Occipital lobe (tissue), 2 donors: ENCODE data around the gene PAX8. TPM values are rescaled to one million over a fixed set of nuclear protein-coding genes. Genes with fewer than 3 reads are reported as not detected.

ENCODE experiments used
- DNase-seq: peaks from one replicate; lab custom pipeline; 2025; lab: John Stamatoyannopoulos, UW
- total RNA-seq: library from RNA; depleted of rRNA; stranded (reverse); fragments of >200 nt; gene quantifications from one replicate; pipeline ENCODE4 v1.2.3, GENCODE V29; 2014

Gene PAX8
- total RNA-seq, 1 donor from 2014 or later = not detected

DNA sequence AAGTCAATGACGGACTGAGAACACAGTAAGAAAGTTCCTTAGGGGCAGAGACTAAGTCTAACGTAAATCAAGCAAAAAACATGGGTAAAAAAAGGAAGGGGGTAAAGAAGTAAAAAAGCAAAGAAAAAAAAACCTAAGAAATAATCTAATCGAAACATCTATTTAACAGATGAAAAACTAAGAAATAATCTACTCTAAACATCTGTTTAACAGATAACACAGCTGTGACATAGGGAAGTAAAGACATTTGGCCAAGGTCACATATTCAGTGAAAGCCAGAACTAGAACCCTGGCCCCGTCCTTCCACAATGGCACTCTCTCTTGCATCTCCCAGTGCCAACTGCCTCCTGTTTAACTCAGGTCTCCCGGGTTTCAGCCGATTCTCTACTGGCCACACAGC, 56.9 kb downstream of the PAX8 start:
- DNase-seq = no peak

GRCh38 chr2:113220970-113221708, 57.6 kb downstream of the PAX8 start:
- DNase-seq = no peak

DNA sequence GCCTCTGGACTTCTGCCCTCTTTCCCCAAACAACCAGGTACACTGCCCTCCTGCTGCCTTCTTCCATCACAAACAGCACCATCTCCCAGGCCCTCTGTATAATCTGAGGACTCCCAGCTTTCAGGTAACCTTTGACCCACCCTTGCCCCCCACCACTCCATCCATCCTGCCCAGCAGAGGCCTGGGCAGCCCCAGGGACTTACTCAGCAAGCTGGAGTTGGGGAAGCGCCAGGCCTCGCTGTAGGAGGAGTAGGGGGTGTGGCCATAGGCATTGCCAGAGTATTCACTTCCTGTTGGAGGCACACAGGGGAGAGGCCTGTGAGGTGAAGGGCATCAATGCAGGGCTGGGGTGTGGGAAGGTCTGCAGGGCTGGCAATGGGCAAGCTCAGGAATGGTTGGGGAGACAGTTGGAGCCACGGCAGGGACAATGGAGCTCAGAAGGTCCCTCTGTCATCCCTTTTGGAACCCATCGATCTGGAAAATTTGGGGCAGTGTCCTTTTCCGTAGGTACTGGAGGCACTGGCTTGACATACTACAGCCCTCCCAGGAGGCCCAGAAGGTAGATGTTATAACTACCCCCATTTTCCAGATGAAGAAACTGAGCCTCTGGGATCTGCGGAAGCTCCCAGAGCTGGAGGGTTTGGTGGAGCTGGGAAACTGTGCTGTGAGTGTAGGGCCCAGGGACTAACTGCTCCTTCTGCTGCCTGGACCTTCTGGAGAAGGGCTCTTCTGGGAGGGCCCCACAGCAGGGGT, 58.7 kb downstream of the PAX8 start:
- DNase-seq = no peak

DNA sequence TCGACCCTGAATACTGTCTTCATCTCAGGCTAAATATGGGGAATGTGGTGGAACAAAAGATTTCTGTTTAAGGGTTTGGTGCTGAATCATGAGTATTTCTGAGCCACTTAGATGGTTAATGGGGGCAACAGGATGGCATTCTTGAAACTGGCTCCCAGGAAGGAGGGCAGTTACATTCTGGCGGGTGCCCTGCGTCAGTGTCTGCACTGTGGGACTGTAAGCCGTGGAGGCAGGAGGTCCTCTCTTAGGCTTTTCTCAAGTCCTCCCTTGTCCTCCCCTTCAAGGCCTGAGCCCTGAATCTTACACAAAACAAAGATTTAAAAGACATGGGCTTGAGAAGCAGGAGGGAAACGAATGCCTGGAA, 59.2 kb downstream of the PAX8 start:
- DNase-seq = no peak

GRCh38 chr2:113219092-113219441, 59.7 kb downstream of the PAX8 start:
- DNase-seq = no peak

- DNase-seq = no peak
These were observed 60.2 kb downstream of the PAX8 start for GRCh38 chr2:113218283-113219091.

DNA sequence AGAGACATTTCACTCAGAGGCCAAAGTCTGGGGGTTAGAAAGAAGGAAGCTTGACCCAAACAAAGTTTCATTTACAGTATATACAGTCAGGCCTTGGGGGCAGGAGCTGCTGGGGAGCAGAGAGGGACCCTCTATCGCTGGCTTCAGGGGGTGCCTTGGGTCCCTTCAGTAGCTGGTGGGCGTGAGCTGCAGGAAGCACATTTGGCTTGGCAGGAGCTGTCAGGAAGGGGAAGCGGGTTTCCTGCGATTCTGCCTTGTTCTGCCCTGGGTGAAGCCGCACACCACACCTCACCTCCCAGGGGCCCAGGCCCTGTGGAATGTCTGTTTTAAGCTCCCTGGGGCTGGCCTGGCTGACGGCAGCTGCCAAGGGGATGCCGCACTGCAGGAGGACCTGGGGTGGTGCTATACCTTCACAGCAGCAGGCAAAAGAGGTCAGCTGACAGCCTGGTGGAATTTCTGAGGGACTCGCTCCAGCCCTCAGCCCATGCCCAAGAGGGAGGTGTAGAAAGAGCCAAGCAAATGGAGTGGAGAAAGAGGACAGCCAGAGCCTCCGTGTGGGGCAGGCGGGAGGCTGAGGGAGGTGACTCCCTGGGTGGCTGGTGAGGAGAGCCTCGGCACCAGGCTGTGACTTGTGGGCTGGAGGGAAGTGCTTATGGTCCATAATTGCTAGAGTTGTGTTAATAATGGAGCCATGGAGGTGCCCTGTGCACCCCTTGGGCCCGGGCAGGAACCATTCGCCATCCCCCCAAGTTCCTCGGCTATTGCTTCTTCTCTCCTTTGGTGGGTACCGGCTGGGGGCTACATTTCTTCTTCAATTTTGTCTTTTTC, 61.1 kb downstream of the PAX8 start:
- no peak for DNase-seq

DNA sequence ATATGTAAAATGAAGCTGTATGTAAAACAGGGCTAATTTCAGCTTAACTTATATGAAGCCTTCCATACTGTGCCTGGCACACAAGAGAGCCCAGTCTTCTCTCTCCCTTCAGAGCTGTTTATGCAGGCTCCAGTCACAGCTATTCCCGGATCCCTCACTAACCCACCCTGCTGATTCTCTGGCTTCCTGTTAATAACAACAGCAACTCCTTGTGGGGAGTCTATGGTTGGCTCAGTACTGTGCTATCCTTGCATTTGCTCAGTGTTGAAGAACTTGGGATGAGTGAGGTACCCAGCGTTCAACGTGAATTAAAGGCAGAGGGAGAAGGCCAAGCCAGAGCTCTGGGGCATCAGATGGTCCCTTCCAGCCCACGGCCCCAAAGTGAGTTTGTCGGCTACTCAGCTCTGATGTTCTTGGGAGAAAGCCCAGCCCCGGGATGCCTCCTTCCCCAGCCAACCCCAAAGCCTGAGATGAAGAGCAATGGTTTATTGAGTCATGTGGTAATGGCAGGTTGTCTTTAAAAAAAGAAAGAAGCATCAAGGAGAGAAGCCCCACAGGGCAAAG, 61.7 kb downstream of the PAX8 start:
- DNase-seq = no peak

- DNase-seq = no peak
These were observed 62.4 kb downstream of the PAX8 start for GRCh38 chr2:113216321-113216720.

DNA sequence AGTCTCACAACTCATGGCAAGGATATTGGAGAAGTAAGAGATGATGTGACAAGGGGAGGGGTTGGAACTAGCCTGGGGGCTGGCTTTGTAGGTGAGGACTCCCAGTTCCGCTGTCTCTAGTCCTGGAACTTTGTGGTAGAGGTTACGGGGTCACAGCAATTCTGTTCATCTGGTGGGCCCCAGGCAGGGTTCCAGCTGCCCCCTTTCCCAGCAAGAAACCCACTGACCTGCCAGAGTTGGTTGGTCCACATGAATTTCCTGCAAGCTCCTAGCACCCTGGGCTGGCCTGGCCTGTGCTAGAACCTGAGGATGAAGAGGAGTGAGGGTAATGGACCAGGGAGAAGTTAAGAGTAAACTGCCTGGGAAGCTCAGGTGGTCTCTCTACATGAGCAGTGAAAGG, 63.7 kb downstream of the PAX8 start:
- no peak for DNase-seq

DNA sequence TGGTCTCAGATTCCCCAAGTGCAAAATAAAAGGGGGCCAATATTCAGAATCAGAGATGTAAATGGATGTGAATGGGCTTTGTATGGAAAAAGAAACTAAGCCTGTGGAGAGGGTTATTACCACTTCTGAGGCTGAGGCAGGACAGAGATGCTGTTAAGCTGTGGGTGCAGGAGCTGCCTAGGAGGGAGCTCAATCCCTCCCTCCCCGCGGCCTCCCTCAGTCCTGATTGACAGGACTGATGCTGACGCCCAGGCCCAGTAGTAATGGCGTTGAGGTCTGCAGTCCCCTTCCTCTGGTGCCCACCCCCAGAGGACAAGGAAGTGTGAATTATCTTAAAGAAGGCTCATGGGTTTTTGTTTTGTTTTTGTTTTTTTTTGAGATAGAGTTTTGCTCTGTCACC, 64.6 kb downstream of the PAX8 start:
- DNase-seq = no peak

- no peak for DNase-seq
These were observed 65.4 kb downstream of the PAX8 start for GRCh38 chr2:113213061-113213930.

- DNase-seq = no peak
These were observed 66.3 kb downstream of the PAX8 start for GRCh38 chr2:113212245-113213060.

DNA sequence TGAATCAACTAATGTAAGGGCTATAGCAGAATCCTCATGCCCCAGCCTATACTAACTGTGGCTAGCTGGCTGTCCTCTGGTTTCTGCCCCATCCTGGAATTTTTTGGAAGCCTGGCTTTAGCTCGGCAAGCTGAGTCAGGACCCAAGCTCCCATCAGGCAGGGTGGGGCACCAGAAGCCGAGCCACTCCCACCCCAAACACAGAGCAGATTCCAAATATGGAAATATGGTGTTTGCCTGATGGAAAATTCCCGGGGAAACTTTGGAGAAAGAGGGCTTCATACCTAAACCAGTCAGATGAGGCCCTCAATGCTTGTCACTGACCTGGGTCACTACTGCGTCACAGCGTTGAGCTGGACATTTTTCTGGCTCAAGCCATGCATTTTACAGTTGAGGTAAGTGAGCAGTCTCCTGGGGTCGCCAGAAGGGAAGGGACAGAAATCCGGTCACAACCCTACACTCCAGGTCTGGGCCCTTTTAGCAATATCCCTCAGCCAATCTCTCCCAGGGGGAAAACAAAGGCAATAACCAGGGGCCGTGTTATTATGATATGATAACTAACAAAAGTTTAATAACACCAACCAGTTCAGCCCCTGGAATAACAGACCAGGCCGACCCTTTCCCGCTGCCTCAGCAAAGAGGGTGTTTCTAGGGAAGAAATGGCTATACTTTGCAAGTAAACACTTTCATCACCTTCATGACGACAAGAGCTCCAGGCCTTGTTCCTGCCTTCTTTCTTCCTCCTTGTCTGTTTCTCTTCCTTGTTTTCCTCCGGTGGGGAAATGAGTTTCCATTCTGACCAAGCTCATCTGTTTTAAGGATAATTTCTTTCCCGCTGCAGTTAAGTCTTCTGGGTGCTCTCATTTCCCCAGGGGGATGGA, 67.3 kb downstream of the PAX8 start:
- DNase-seq = no peak

- no peak for DNase-seq
These were observed 69.0 kb downstream of the PAX8 start for GRCh38 chr2:113209646-113210171.

DNA sequence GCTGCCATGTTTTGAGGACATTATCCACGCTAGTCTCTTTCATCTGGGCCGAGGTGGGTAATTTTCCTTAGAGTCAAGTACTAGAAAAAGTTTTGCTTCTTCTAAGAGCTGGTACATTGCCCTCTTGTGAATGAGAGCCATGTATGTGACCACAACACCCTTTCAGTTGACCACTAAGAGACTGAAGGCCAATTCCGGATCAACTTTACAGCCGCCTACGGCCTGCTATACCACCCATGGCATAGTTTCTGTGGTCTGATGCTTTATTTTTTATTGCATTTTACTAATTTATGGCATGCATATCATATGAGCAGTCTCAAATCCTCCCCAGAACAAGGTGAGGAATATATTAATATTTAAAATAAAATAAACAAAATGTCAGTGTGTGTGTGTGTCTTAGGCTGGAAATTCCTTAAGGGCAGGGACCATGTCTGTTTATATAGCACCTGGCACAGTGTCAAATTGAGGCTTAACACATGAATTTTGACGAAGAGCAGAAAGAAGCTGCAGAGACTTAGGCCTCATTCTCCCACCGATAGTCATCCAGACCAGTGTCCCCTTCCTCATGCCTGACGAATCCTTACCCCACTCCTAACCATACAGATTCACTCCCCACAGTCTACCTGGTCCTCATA, 69.6 kb downstream of the PAX8 start:
- no peak for DNase-seq

GRCh38 chr2:113208396-113208795, 70.3 kb downstream of the PAX8 start:
- DNase-seq = no peak

GRCh38 chr2:113207021-113207420, 71.7 kb downstream of the PAX8 start:
- DNase-seq = no peak
